Fibroblast of lung (primary cell): Measurements from ENCODE around the gene SOX11. TPM values are rescaled to one million over a fixed set of nuclear protein-coding genes. Genes with fewer than 3 reads are reported as not detected.

Experiments
- DNase-seq, 2 donors: peaks; one replicate each; pipeline versions ENCODE4 v3.0.0 to v3.0.0-alpha.2; 2010; ENCODE audit warnings: low read depth in 2 of 2
- H2AFZ ChIP-seq: 2 replicates; pipeline ENCODE4 v1.5.1; 2012; ENCODE audit warnings: low read length, control low read depth, inconsistent platforms
- H3K27ac ChIP-seq: 2 replicates; pipeline ENCODE4 v1.5.1; 2011; ENCODE audit warnings: low read length, control low read depth; ENCODE audit not compliant: insufficient read depth
- H3K27me3 ChIP-seq: 2 replicates; pipeline ENCODE4 v1.5.1; 2011; ENCODE audit warnings: mild to moderate bottlenecking, low read length; ENCODE audit not compliant: control insufficient read depth, insufficient read depth
- H3K36me3 ChIP-seq: 2 replicates; pipeline ENCODE4 v1.5.1; 2011; ENCODE audit warnings: low read length; ENCODE audit not compliant: control insufficient read depth, insufficient read depth
- H3K4me1 ChIP-seq: 2 replicates; pipeline ENCODE4 v1.5.1; 2011; ENCODE audit warnings: low read length; ENCODE audit not compliant: control insufficient read depth, insufficient read depth; ENCODE audit errors: extremely low read depth
- H3K4me2 ChIP-seq: 2 replicates; pipeline ENCODE4 v1.5.1; 2011; ENCODE audit warnings: low read length, control low read depth; ENCODE audit not compliant: insufficient read depth; ENCODE audit errors: extremely low read depth
- H3K4me3 ChIP-seq, 4 experiments: fragments of 200-600 bp in 1 of 4; sonication (generic) in 1 of 4; replicated peaks in 1 of 4; 2 replicates each; pipeline ENCODE4 v1.5.1; 2011 to 2016; ENCODE audit warnings: low read length in 4 of 4, low read depth in 3 of 4, mild to moderate bottlenecking in 3 of 4, control low read depth in 2 of 4, inconsistent platforms in 1 of 4, mixed read lengths in 1 of 4; ENCODE audit not compliant: insufficient read depth in 1 of 4; ENCODE audit errors: control extremely low read depth in 1 of 4
- H3K79me2 ChIP-seq: 2 replicates; pipeline ENCODE4 v1.5.1; 2012; ENCODE audit warnings: mild to moderate bottlenecking, low read length, inconsistent platforms; ENCODE audit not compliant: control insufficient read depth, insufficient read depth
- H3K9ac ChIP-seq: 2 replicates; pipeline ENCODE4 v1.5.1; 2011; ENCODE audit warnings: mild to moderate bottlenecking, low read length, control low read depth; ENCODE audit not compliant: insufficient read depth
- H3K9me3 ChIP-seq: 2 replicates; pipeline ENCODE4 v1.5.1; 2012; ENCODE audit warnings: low read depth, low read length; ENCODE audit not compliant: control insufficient read depth, insufficient read depth
- H4K20me1 ChIP-seq: 2 replicates; pipeline ENCODE4 v1.5.1; 2011; ENCODE audit warnings: low read length; ENCODE audit not compliant: control insufficient read depth, insufficient read depth; ENCODE audit errors: extremely low read depth
- EZH2 ChIP-seq: IDR thresholded peaks from 2 replicates; pipeline ENCODE4 v1.5.1; 2012; ENCODE audit warnings: low read length, control low read depth, mild to moderate bottlenecking; ENCODE audit errors: missing control alignments
- polyA plus RNA-seq, 2 donors: library from polyadenylated mRNA; depleted of rRNA in 1 of 2; stranded (reverse) in 1 of 2; unstranded in 1 of 2; fragments of >200 nt; gene quantifications; 2 replicates each; pipeline ENCODE4 v1.2.1, GENCODE V29; 2011 to 2012; ENCODE audit warnings: missing spikeins in 1 of 2
- total RNA-seq: library from RNA; depleted of rRNA; stranded (reverse); fragments of >200 nt; gene quantifications from 2 replicates; pipeline ENCODE4 v1.2.1, GENCODE V29; 2014
- TF ChIP-seq, protein P1 (sequence below), 2 donors: IDR thresholded peaks in 1 of 2; conservative IDR thresholded peaks in 1 of 2; 1 replicate in 1 of 2; 2 replicates in 1 of 2; pipeline ENCODE4 v1.5.1; 2011 to 2012; ENCODE audit warnings: low read length in 2 of 2, control low read depth in 1 of 2, inconsistent platforms in 1 of 2, low read depth in 1 of 2, mild to moderate bottlenecking in 1 of 2

SOX11 gene
- total and polyA plus RNA-seq, 2 donors (not counting 1 experiment from before 2014, with no cell fraction given) = 0.99 to 1.2 TPM

DNA sequence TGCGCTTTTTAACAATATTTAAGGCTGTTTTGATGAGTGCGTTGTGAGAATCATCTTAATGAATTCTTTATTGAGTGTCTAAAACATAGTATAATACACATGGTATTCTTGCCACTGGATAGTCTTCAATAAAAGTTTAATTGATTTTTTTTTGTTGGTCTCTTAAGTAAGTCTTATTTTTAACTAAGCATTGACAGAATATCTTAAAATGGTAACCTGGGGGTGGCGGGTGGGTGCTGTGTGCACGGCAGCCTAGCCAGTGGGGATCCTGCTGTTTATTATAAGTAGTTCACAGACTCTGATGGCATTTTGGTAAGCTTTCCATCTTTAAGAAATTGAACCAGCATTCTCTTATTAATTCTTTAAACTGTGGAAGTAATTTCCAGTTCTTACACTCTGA lies 6.0 kb downstream of the SOX11 start:
- peak overlapping the region in 1 of 4 experiments; percentile 74 for H3K4me3 ChIP-seq
- H3K4me1 ChIP-seq = no peaks in the 10 kb centered on the region
- H3K36me3 ChIP-seq = no peaks in the 10 kb centered on the region
- H2AFZ ChIP-seq = no peak overlapping the region
- no peak for DNase-seq
- TF ChIP-seq EZH2 = no peak
- TF ChIP-seq, protein P1, sequence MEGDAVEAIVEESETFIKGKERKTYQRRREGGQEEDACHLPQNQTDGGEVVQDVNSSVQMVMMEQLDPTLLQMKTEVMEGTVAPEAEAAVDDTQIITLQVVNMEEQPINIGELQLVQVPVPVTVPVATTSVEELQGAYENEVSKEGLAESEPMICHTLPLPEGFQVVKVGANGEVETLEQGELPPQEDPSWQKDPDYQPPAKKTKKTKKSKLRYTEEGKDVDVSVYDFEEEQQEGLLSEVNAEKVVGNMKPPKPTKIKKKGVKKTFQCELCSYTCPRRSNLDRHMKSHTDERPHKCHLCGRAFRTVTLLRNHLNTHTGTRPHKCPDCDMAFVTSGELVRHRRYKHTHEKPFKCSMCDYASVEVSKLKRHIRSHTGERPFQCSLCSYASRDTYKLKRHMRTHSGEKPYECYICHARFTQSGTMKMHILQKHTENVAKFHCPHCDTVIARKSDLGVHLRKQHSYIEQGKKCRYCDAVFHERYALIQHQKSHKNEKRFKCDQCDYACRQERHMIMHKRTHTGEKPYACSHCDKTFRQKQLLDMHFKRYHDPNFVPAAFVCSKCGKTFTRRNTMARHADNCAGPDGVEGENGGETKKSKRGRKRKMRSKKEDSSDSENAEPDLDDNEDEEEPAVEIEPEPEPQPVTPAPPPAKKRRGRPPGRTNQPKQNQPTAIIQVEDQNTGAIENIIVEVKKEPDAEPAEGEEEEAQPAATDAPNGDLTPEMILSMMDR (conservative IDR thresholded peaks at IDR 0.05 in 1 of 2, IDR thresholded peaks at IDR 0.05 in 1 of 2; ENCODE audit: low read depth in 1 of 2, low read length in 2 of 2) = no peak
- H3K27ac ChIP-seq = no peak overlapping the region
- H3K9me3 ChIP-seq = no peaks in the 10 kb centered on the region
- H3K9ac ChIP-seq = no peak overlapping the region
- H3K27me3 ChIP-seq = no peaks in the 10 kb centered on the region
- no peak overlapping the region for H3K4me2 ChIP-seq
- H4K20me1 ChIP-seq = no peaks in the 10 kb centered on the region
- peaks cover 25% of the 10 kb centered on the region for H3K79me2 ChIP-seq

DNA sequence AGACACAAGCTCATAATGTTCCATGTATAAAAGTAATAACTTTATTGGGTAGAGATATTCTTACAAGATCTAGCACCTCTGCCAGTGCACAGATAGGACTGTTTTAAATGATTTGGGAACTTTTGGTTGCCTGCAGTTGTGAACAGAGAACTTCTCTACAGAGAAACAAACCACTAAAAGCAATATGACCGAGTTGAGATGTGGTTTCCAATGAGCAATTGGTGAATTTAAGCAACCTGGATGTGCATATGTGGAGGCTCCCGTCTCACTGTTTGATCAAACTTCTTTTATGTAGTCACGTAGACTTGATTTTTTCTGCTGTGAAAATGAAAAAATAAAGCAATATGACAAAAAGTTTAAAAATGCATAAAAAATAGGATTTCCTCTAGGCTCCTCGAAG lies 7.8 kb downstream of the SOX11 start:
- Histone ChIP-seq H4K20me1 (no peaks in the 10 kb centered on the region), H3K27me3 (no peaks in the 10 kb centered on the region), H3K4me3 (no peak overlapping the region), H3K36me3 (no peaks in the 10 kb centered on the region), H3K9me3 (no peaks in the 10 kb centered on the region), H3K4me2 (no peak overlapping the region), H3K9ac (no peak overlapping the region), H3K4me1 (no peaks in the 10 kb centered on the region), H3K79me2 (peaks cover 8% of the 10 kb centered on the region), H3K27ac (no peak overlapping the region), H2AFZ (no peak overlapping the region)
- TF ChIP-seq, protein P1 (conservative IDR thresholded peaks at IDR 0.05 in 1 of 2, IDR thresholded peaks at IDR 0.05 in 1 of 2; ENCODE audit: low read depth in 1 of 2, low read length in 2 of 2) = no peak
- no peak for DNase-seq

DNA sequence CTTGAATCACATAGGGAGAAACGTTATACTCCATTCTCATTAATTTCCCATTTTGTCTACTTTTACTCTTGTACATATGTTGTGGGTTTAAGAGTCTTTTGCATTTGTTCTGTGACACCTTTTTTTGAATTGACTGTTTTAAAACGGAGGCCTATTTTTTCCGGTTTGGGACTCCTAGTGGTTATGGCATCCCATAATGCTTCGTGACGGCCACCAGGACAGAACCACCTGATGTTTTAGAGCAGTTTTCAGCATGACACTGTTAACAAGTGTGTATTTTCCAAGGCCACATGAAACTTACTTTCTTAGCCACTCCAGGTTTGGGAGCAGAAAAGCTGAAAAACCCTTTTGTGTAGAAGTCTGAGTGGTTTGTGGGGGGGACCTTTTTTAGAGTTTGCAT lies 8.4 kb downstream of the SOX11 start:
- no peak overlapping the region for H2AFZ ChIP-seq
- no peak overlapping the region for H3K4me2 ChIP-seq
- no peaks in the 10 kb centered on the region for H3K4me1 ChIP-seq
- TF ChIP-seq, protein P1 (conservative IDR thresholded peaks at IDR 0.05 in 1 of 2, IDR thresholded peaks at IDR 0.05 in 1 of 2; ENCODE audit: low read depth in 1 of 2, low read length in 2 of 2) = no peak
- TF ChIP-seq EZH2 = no peak
- H3K27me3 ChIP-seq = no peaks in the 10 kb centered on the region
- H4K20me1 ChIP-seq = no peaks in the 10 kb centered on the region
- H3K4me3 ChIP-seq = no peak overlapping the region
- no peak overlapping the region for H3K27ac ChIP-seq
- H3K36me3 ChIP-seq = no peaks in the 10 kb centered on the region
- no peak overlapping the region for H3K9ac ChIP-seq
- DNase-seq = no peak
- peaks cover 3% of the 10 kb centered on the region for H3K79me2 ChIP-seq
- H3K9me3 ChIP-seq = no peaks in the 10 kb centered on the region
